D721Med (cell line): ENCODE measurements around the gene PRR5L.

ENCODE experiments used
- DNase-seq: peaks from one replicate; pipeline ENCODE4 v3.0.0; 2011; ENCODE audit warnings: low spot score; ENCODE audit not compliant: insufficient read length
- FAIRE-seq: peaks from 2 replicates; lab custom pipeline; 2011; peaks lifted over from hg19 to GRCh38; lab: Jason Lieb, UNC
- CTCF ChIP-seq: IDR thresholded peaks from 2 replicates; pipeline ENCODE4 v1.5.1; 2012; ENCODE audit warnings: mild to moderate bottlenecking, control low read depth; ENCODE audit not compliant: insufficient read depth; ENCODE audit errors: missing control alignments

The PRR5L gene

GRCh38 chr11:36400766-36401455 is 104.8 kb downstream of the PRR5L start:
- no peak for TF ChIP-seq CTCF
- FAIRE-seq (no peak), DNase-seq (no peak)

GRCh38 chr11:36402568-36403170 is 106.6 kb downstream of the PRR5L start:
- no peak for TF ChIP-seq CTCF
- DNase-seq, result no peak

GRCh38 chr11:36403661-36404060 is 107.6 kb downstream of the PRR5L start:
- TF ChIP-seq CTCF, result no peak
- FAIRE-seq (no peak), DNase-seq (no peak)

More at GRCh38 chr11:36402568-36403170, 106.6 kb downstream of the PRR5L start:
- FAIRE-seq, result no peak

- no peak for FAIRE-seq
Measured at GRCh38 chr11:36404831-36405230, 108.7 kb downstream of the PRR5L start.

DNA sequence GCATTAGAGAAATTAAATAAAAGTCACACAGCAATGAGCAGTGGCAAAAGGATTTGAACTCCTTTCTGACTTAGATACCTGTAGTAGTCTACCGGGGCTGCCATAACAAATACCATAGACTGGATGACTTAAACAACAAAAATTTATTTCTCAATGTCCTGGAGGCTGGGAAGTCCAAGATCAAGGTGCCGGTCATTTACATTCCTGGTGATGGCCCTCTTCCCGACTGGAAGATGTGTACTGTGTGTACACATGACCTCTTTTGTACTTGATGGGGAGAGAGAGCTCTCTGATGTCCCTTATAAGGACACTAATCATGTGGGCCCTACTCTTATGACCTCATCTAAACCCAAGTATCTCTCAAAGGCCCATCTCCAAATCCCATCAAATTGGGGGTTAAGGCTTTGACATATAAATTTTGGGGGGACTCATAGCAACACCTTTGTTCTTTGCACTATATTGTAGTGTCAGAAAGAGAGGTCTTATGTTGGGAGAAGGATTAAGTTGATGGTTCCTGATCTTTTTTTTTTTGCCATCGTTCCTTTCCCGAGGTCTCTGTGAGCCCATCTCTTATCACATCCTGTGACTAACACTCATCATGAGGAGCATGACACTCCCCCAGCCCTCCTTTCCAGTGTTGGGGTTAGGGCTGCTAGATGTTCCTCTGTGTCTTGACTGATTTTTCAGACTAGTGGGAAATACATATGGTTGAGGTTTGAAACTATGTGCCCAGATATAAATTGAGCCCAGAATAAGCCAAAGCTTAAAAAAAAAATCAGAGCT is 109.7 kb downstream of the PRR5L start:
- no peak for DNase-seq
- TF ChIP-seq CTCF, result no peak
- FAIRE-seq, result no peak

More at GRCh38 chr11:36404831-36405230, 108.7 kb downstream of the PRR5L start:
- DNase-seq, result no peak
- TF ChIP-seq CTCF, result no peak

- no peak for TF ChIP-seq CTCF
- FAIRE-seq (no peak), DNase-seq (no peak)
Measured at GRCh38 chr11:36407356-36407755, 111.3 kb downstream of the PRR5L start.
